ENCODE results near the gene NPFFR1. TPM values are rescaled to one million over a fixed set of nuclear protein-coding genes. Genes with fewer than 3 reads are reported as not detected.

NPFFR1 gene
- total RNA-seq, 1 donor from 2014 or later, result not detected

GRCh38 chr10:70256463-70256862 is 27.3 kb downstream of the NPFFR1 start:
- ChIA-PET CTCF (interaction anchor here (2.6 kb wide), 1 partner anchor 9 kb away, joined by 11 read pairs; no protein-coding TSS in a partner anchor), POLR2A (no interaction called here)
- no peak for TF ChIP-seq CTCF (IDR thresholded peaks at IDR 0.05)
- Mint-ChIP-seq H3K4me1 (peaks cover 10% of the 10 kb centered on the region), H3K27ac (no peak overlapping the region), H3K36me3 (ENCODE audit: low read depth) (no peaks in the 10 kb centered on the region), H3K9me3 (peaks cover 5% of the 10 kb centered on the region), H3K4me3 (no peak overlapping the region), H3K27me3 (peaks cover 37% of the 10 kb centered on the region)
- intact Hi-C loops (cut with micrococcal nuclease), result no loop called here
- DNase-seq, result no peak
- no peak for ATAC-seq (ENCODE audit: low read depth)

GRCh38 chr10:70255329-70256299 is 28.2 kb downstream of the NPFFR1 start:
- ChIA-PET POLR2A (no interaction called here), CTCF (interaction anchor here (1.6 to 2.6 kb wide), 2 partner anchors 10 to 109 kb away, joined by 5 to 11 read pairs; no protein-coding TSS in a partner anchor)
- intact Hi-C loops (cut with micrococcal nuclease), result no loop called here
- H3K9me3 Mint-ChIP-seq, result no peaks in the 10 kb centered on the region
- peak overlapping the region; percentile 55 for H3K4me3 Mint-ChIP-seq
- H3K36me3 Mint-ChIP-seq (ENCODE audit: low read depth), result no peaks in the 10 kb centered on the region
- peaks cover 34% of the 10 kb centered on the region for H3K27me3 Mint-ChIP-seq
- ATAC-seq (ENCODE audit: low read depth) (peak; percentile 34), DNase-seq (no peak)
- no peak for TF ChIP-seq CTCF (IDR thresholded peaks at IDR 0.05)
- H3K27ac Mint-ChIP-seq, result no peak overlapping the region
- peaks cover 10% of the 10 kb centered on the region for H3K4me1 Mint-ChIP-seq

GRCh38 chr10:70254778-70255328 is 29.0 kb downstream of the NPFFR1 start:
- peaks cover 10% of the 10 kb centered on the region for H3K4me1 Mint-ChIP-seq
- no peaks in the 10 kb centered on the region for H3K9me3 Mint-ChIP-seq
- no peaks in the 10 kb centered on the region for H3K36me3 Mint-ChIP-seq (ENCODE audit: low read depth)
- no peak for TF ChIP-seq CTCF (IDR thresholded peaks at IDR 0.05)
- intact Hi-C loops (cut with micrococcal nuclease), result no loop called here
- CTCF ChIA-PET, result interaction anchor here (1.6 to 2.6 kb wide), 2 partner anchors 11 to 109 kb away, joined by 5 to 11 read pairs; no protein-coding TSS in a partner anchor
- H3K4me3 Mint-ChIP-seq, result peak overlapping the region; percentile 54
- POLR2A ChIA-PET, result no interaction called here
- ATAC-seq (ENCODE audit: low read depth) (no peak), DNase-seq (no peak)
- H3K27me3 Mint-ChIP-seq, result peaks cover 31% of the 10 kb centered on the region
- no peak overlapping the region for H3K27ac Mint-ChIP-seq

GRCh38 chr10:70253878-70254765 is 29.7 kb downstream of the NPFFR1 start:
- Mint-ChIP-seq H3K36me3 (ENCODE audit: low read depth) (no peaks in the 10 kb centered on the region), H3K9me3 (no peaks in the 10 kb centered on the region), H3K4me1 (peaks cover 10% of the 10 kb centered on the region), H3K4me3 (no peak overlapping the region), H3K27me3 (peaks cover 30% of the 10 kb centered on the region), H3K27ac (no peak overlapping the region)
- no peak for TF ChIP-seq CTCF (IDR thresholded peaks at IDR 0.05)
- DNase-seq (no peak), ATAC-seq (ENCODE audit: low read depth) (no peak)
- ChIA-PET CTCF (interaction anchor here (1.6 kb wide), 1 partner anchor 110 kb away, joined by 5 read pairs; no protein-coding TSS in a partner anchor), POLR2A (no interaction called here)
- intact Hi-C loops (cut with micrococcal nuclease), result no loop called here
